HG03558 (cell line): ENCODE results near the gene OR2AT4.

Source experiments
- ATAC-seq: cut with Tn5 transposase; IDR thresholded peaks from one replicate; pipeline ENCODE4 v1.9.1; 2021; ENCODE audit warnings: moderate number of reproducible peaks; ENCODE audit not compliant: unreplicated experiment; ENCODE audit errors: extremely low read depth

Gene OR2AT4

GRCh38 chr11:75035256-75035655, 61.4 kb downstream of the OR2AT4 start:
- ATAC-seq, result no peak

GRCh38 chr11:75033916-75034315, 62.8 kb downstream of the OR2AT4 start:
- no peak for ATAC-seq

- ATAC-seq, result no peak
These were observed 64.1 kb downstream of the OR2AT4 start for GRCh38 chr11:75032550-75032935.

GRCh38 chr11:75031771-75032549, 64.7 kb downstream of the OR2AT4 start:
- ATAC-seq, result no peak
